ENCODE results near the gene TOGARAM1. TPM values are rescaled to one million over a fixed set of nuclear protein-coding genes. Genes with fewer than 3 reads are reported as not detected.
"Not testable (repeated sequence)": the region's sequence is repeated elsewhere in the genome, so short reads cannot be mapped to it uniquely, and the experiment has no call there.

The TOGARAM1 gene
- total RNA-seq, 1 experiment from 2014 or later, result 6.4 TPM

GRCh38 chr14:45081096-45081495 is 119.1 kb downstream of the TOGARAM1 start:
- DNase-seq (ENCODE audit: low spot score); H3K36me3 Mint-ChIP-seq; H3K27me3 Mint-ChIP-seq (ENCODE audit: low read depth); CTCF ChIA-PET; POLR2A ChIA-PET; H3K27ac Mint-ChIP-seq; H3K4me3 Mint-ChIP-seq; ATAC-seq: not testable (repeated sequence)
- Mint-ChIP-seq H3K4me1 (peaks cover 31% of the 10 kb centered on the region), H3K9me3 (peaks cover 13% of the 10 kb centered on the region)
- TF ChIP-seq NFYB (CRISPR knock-in tag; conservative IDR thresholded peaks at IDR 0.05; ENCODE audit: low read depth), result peak; percentile 43

- Mint-ChIP-seq H3K9me3 (peaks cover 13% of the 10 kb centered on the region), H3K4me3 (no peak overlapping the region), H3K27ac (peak overlapping the region; percentile 4; the same call in 1 of the 2 replicates), H3K36me3 (0 out of 2 replicates have a peak, but pooled peaks cover 2% of the 10 kb centered on the region), H3K4me1 (peaks cover 35% of the 10 kb centered on the region), H3K27me3 (ENCODE audit: low read depth) (no peaks in the 10 kb centered on the region)
- no peak for DNase-seq (ENCODE audit: low spot score)
- no peak for ATAC-seq
- ChIA-PET POLR2A (interaction anchor here (0.6 kb wide), 1 partner anchor 45 kb away, joined by 3 read pairs; no protein-coding TSS in a partner anchor), CTCF (no interaction called here)
- TF ChIP-seq TEAD4 (CRISPR knock-in tag; IDR thresholded peaks at IDR 0.05) (no peak), ATF2 (CRISPR knock-in tag; IDR thresholded peaks at IDR 0.05; ENCODE audit: borderline replicate concordance, low read depth) (no peak), ATF1 (CRISPR knock-in tag; IDR thresholded peaks at IDR 0.05) (no peak), NFYB (CRISPR knock-in tag; conservative IDR thresholded peaks at IDR 0.05; ENCODE audit: low read depth) (no peak), EMX1 (CRISPR knock-in tag; IDR thresholded peaks at IDR 0.05) (no peak), SOX15 (CRISPR knock-in tag; IDR thresholded peaks at IDR 0.05) (no peak), OVOL2 (CRISPR knock-in tag; IDR thresholded peaks at IDR 0.05; ENCODE audit: borderline replicate concordance) (no peak), ZNF425 (CRISPR knock-in tag; conservative IDR thresholded peaks at IDR 0.05) (no peak), ZNF423 (CRISPR knock-in tag; IDR thresholded peaks at IDR 0.05) (no peak), NFE2L1 (CRISPR knock-in tag; IDR thresholded peaks at IDR 0.05) (no peak), ESRRA (CRISPR knock-in tag; IDR thresholded peaks at IDR 0.05; ENCODE audit: borderline replicate concordance) (no peak), NR2C2 (CRISPR knock-in tag; IDR thresholded peaks at IDR 0.05) (no peak), ZNF281 (CRISPR knock-in tag; IDR thresholded peaks at IDR 0.05) (no peak), ZMAT4 (CRISPR knock-in tag; IDR thresholded peaks at IDR 0.05) (no peak), IRF1 (CRISPR knock-in tag; IDR thresholded peaks at IDR 0.05) (no peak), FOXP1 (CRISPR knock-in tag; IDR thresholded peaks at IDR 0.05; ENCODE audit: borderline replicate concordance) (no peak), ATF3 (CRISPR knock-in tag; conservative IDR thresholded peaks at IDR 0.05) (no peak), PREB (CRISPR knock-in tag; IDR thresholded peaks at IDR 0.05; ENCODE audit: borderline replicate concordance) (no peak), HMGA2 (CRISPR knock-in tag; IDR thresholded peaks at IDR 0.05) (no peak)
These were observed 120.4 kb downstream of the TOGARAM1 start for GRCh38 chr14:45082420-45082819.

Data from WTC11 (cell line).